ENCODE results near the gene GHRHR.

DNA sequence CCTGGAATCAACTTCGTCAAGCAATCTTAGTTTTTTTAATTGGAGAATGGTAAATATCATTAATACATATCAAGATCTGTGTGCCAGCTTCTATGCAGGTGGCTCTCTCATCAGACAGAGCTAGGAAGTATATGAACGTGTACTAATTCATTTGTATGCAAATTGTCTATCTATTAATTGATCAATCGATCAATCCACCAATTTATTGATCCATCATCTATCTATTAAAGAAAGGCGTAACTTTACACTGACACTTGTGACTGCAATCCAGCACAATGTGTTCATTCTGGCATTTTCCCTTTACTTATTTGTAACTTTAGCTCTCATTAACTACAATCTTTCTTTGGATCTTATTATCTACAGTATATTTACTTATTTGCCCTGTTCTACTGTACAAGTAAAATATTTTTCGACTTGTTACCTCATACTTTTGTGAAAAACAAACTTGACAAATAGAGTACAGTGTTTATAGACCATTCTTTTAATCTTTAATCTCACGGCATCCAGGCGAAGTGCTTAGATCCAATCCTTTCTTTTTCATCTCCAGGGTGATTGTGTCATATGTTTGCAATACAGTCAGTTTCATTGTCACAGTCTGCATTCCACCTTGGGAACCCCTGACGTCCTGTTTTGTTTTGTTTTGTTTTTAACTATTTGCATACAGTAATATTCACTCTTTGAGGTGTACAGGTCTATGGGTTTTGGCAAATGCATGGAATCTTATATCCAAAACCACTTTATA lies 22.0 kb upstream of the GHRHR start:
- TF ChIP-seq, protein P1, sequence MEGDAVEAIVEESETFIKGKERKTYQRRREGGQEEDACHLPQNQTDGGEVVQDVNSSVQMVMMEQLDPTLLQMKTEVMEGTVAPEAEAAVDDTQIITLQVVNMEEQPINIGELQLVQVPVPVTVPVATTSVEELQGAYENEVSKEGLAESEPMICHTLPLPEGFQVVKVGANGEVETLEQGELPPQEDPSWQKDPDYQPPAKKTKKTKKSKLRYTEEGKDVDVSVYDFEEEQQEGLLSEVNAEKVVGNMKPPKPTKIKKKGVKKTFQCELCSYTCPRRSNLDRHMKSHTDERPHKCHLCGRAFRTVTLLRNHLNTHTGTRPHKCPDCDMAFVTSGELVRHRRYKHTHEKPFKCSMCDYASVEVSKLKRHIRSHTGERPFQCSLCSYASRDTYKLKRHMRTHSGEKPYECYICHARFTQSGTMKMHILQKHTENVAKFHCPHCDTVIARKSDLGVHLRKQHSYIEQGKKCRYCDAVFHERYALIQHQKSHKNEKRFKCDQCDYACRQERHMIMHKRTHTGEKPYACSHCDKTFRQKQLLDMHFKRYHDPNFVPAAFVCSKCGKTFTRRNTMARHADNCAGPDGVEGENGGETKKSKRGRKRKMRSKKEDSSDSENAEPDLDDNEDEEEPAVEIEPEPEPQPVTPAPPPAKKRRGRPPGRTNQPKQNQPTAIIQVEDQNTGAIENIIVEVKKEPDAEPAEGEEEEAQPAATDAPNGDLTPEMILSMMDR (IDR thresholded peaks at IDR 0.05; ENCODE audit: insufficient read depth, low read length) = no peak
- TF ChIP-seq POLR2AphosphoS5 (IDR thresholded peaks at IDR 0.05; ENCODE audit: low read depth) (no peak), REST (IDR thresholded peaks at IDR 0.05; ENCODE audit: insufficient replicate concordance, low read depth) (no peak)
